SU-DHL-6 (cell line): Measurements from ENCODE around the gene PIGL.

Experiments
- EZH2phosphoT487 ChIP-seq: fragments of 200-600 bp; sonication (generic), shearing (Covaris generic); conservative IDR thresholded peaks from 2 replicates; pipeline ENCODE4 v1.6.1; 2018; ENCODE audit warnings: mild to moderate bottlenecking, antibody characterized with exemption, low read length, moderate library complexity, mixed read lengths
- TF ChIP-seq, protein P1 (sequence below): fragments of 200-600 bp; sonication (generic); IDR thresholded peaks from one replicate; pipeline ENCODE4 v1.5.1; 2017; ENCODE audit warnings: antibody characterized with exemption, mild to moderate bottlenecking, low read length, moderate library complexity; ENCODE audit not compliant: insufficient read depth, poor library complexity, severe bottlenecking

DNA sequence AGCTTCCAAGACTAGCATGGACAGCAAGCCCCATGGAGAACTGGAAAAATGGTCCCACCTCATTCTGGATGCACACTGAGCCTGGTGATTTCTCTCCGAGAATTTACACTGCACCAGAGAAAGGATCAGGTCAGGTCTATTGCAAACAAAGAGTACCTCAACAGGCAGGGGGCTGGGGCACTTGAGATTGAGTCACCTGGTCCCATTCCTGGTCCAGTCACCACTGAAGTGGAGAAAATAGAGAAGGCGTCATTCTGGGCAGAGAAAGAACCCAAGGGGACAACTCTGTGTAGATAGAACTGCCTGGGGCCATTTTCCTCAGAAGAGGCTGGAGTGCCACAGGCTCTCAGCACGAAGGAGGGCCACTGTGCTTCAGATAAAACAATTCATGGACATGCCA, 97.8 kb downstream of the PIGL start:
- TF ChIP-seq, protein P1, sequence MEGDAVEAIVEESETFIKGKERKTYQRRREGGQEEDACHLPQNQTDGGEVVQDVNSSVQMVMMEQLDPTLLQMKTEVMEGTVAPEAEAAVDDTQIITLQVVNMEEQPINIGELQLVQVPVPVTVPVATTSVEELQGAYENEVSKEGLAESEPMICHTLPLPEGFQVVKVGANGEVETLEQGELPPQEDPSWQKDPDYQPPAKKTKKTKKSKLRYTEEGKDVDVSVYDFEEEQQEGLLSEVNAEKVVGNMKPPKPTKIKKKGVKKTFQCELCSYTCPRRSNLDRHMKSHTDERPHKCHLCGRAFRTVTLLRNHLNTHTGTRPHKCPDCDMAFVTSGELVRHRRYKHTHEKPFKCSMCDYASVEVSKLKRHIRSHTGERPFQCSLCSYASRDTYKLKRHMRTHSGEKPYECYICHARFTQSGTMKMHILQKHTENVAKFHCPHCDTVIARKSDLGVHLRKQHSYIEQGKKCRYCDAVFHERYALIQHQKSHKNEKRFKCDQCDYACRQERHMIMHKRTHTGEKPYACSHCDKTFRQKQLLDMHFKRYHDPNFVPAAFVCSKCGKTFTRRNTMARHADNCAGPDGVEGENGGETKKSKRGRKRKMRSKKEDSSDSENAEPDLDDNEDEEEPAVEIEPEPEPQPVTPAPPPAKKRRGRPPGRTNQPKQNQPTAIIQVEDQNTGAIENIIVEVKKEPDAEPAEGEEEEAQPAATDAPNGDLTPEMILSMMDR: no peak
- TF ChIP-seq EZH2phosphoT487: no peak
